Liver (tissue), 9 donors: ENCODE measurements around the gene KLLN. TPM values are rescaled to one million over a fixed set of nuclear protein-coding genes. Genes with fewer than 3 reads are reported as not detected.
A peak's percentile ranks its signal among the peaks of the same experiment; 100 is the strongest.
"Not testable (repeated sequence)": the region's sequence is repeated elsewhere in the genome, so short reads cannot be mapped to it uniquely, and the experiment has no call there.

Experiments used
- DNase-seq: peaks from one replicate; pipeline ENCODE4 v3.0.0-alpha.2; 2017; ENCODE audit warnings: low spot score
- H3K27ac ChIP-seq, 2 donors: one replicate each; pipeline ENCODE4 v1.7.0; 2013; ENCODE audit warnings: inconsistent platforms in 2 of 2, low read length in 2 of 2, control low read depth in 1 of 2, low read depth in 1 of 2, mild to moderate bottlenecking in 1 of 2
- H3K27me3 ChIP-seq, 4 donors: one replicate each; pipeline versions ENCODE4 v1.6.1 to v1.7.0; 2013; ENCODE audit warnings: low read length in 3 of 4, inconsistent platforms in 1 of 4, mild to moderate bottlenecking in 1 of 4, moderate library complexity in 1 of 4; ENCODE audit not compliant: control insufficient read depth in 4 of 4, insufficient read depth in 4 of 4
- H3K36me3 ChIP-seq, 4 donors: one replicate each; pipeline versions ENCODE4 v1.6.1 to v1.7.0; 2013; ENCODE audit warnings: low read length in 3 of 4, mild to moderate bottlenecking in 3 of 4, low read depth in 1 of 4, moderate library complexity in 1 of 4; ENCODE audit not compliant: control insufficient read depth in 4 of 4, insufficient read depth in 3 of 4
- H3K4me1 ChIP-seq, 4 donors: one replicate each; pipeline versions ENCODE4 v1.6.1 to v1.7.0; 2013; ENCODE audit warnings: low read length in 3 of 4, mild to moderate bottlenecking in 3 of 4, moderate library complexity in 1 of 4; ENCODE audit not compliant: control insufficient read depth in 4 of 4, insufficient read depth in 4 of 4
- H3K4me3 ChIP-seq, 3 donors: one replicate each; pipeline versions ENCODE4 v1.6.1 to v1.7.0; 2013; ENCODE audit warnings: low read length in 3 of 3, control low read depth in 1 of 3, low read depth in 1 of 3, mild to moderate bottlenecking in 1 of 3
- H3K9ac ChIP-seq, 2 donors: one replicate each; pipeline ENCODE4 v1.7.0; 2013; ENCODE audit warnings: low read length in 2 of 2, mild to moderate bottlenecking in 2 of 2, moderate library complexity in 2 of 2, control low read depth in 1 of 2, low read depth in 1 of 2
- H3K9me3 ChIP-seq, 4 donors: one replicate each; pipeline versions ENCODE4 v1.6.1 to v1.7.0; 2013; ENCODE audit warnings: low read length in 3 of 4; ENCODE audit not compliant: control insufficient read depth in 4 of 4
- CTCF ChIP-seq: fragments of 150-350 bp; IDR thresholded peaks from 2 replicates; pipeline ENCODE4 v1.5.1; 2017; ENCODE audit warnings: improper control_type of control experiment, low read depth, low read length; ENCODE audit not compliant: missing input control
- FOXA1 ChIP-seq: IDR thresholded peaks from 2 replicates; pipeline ENCODE4 v1.6.1; 2016; ENCODE audit warnings: antibody characterized with exemption
- HNF4G ChIP-seq: IDR thresholded peaks from 2 replicates; pipeline ENCODE4 v1.6.1; 2016; ENCODE audit warnings: antibody characterized with exemption
- JUND ChIP-seq, 2 donors: IDR thresholded peaks; 2 replicates each; pipeline ENCODE4 v1.6.1; 2016; ENCODE audit warnings: antibody characterized with exemption in 2 of 2
- RAD21 ChIP-seq, 2 donors: IDR thresholded peaks; 2 replicates each; pipeline ENCODE4 v1.6.1; 2016; ENCODE audit warnings: antibody characterized with exemption in 2 of 2, mild to moderate bottlenecking in 2 of 2
- REST ChIP-seq: IDR thresholded peaks from 2 replicates; pipeline ENCODE4 v1.6.1; 2016; ENCODE audit warnings: antibody characterized with exemption, mild to moderate bottlenecking
- RXRA ChIP-seq, 2 donors: IDR thresholded peaks; 2 replicates each; pipeline ENCODE4 v1.6.1; 2017 to 2018; ENCODE audit warnings: antibody characterized with exemption in 2 of 2, mild to moderate bottlenecking in 1 of 2
- WGBS: extraction: QIAGEN DNeasy Blood & Tissue Kit; methylation state at CpG from one replicate; pipeline ENCODE4 v1.1.7; 2013; 5-methylcytosine and 5-hydroxymethylcytosine counted together
- polyA plus RNA-seq, 2 donors: library from polyadenylated mRNA; stranded (reverse) in 1 of 2; unstranded in 1 of 2; fragments of 200-250 nt in 1 of 2; fragments of >200 nt in 1 of 2; fragmentation: Nextera tagmentation in 1 of 2; extraction: Ambion mirVana in 1 of 2; gene quantifications; one replicate each; pipeline versions ENCODE4 v1.2.1 to v1.2.3, GENCODE V29; 2013 to 2015
- total RNA-seq, 2 donors: library from RNA; depleted of rRNA; stranded (reverse); fragments of >200 nt; gene quantifications; one replicate each; pipeline ENCODE4 v1.2.3, GENCODE V29; 2014
- donor health status: healthy.
- donor health status: healthy.
- donor health status: healthy.
- donor health status: healthy.
- donor health status: healthy.

Gene KLLN
- total and polyA plus RNA-seq, 4 donors = 0.17 to 0.42 (median 0.24) TPM

- Histone ChIP-seq H3K27me3 (no peaks in the 10 kb centered on the region), H3K4me1 (peaks cover 0 to 20% (median 13%) of the 10 kb centered on the region in 4 donors), H3K27ac (peak overlapping the region; percentile 92 to 99), H3K4me3 (peak overlapping the region in 2 of 3 donors; percentile 75 to 91), H3K9ac (peak overlapping the region; percentile 18 to 31), H3K36me3 (no peaks in the 10 kb centered on the region), H3K9me3 (no peaks in the 10 kb centered on the region)
- TF ChIP-seq RXRA (IDR thresholded peaks at IDR 0.05) = no peak
- no peak for TF ChIP-seq JUND (IDR thresholded peaks at IDR 0.05)
- TF ChIP-seq REST = no peak
- no peak for TF ChIP-seq HNF4G
- TF ChIP-seq RAD21 (IDR thresholded peaks at IDR 0.05) = no peak
- no peak for DNase-seq
- 55% methylated on average over 4 of the region's 4 CpGs for WGBS
Measured at GRCh38 chr10:87860816-87861403, 2.4 kb downstream of the KLLN start.

GRCh38 chr10:87860156-87860795, 3.1 kb downstream of the KLLN start:
- WGBS = 56% methylated on average over 3 of the region's 3 CpGs
- Histone ChIP-seq H3K27me3 (no peaks in the 10 kb centered on the region), H3K36me3 (no peaks in the 10 kb centered on the region), H3K27ac (peak overlapping the region; percentile 38 to 70), H3K4me1 (peaks cover 0 to 20% (median 13%) of the 10 kb centered on the region in 4 donors), H3K9ac (peak overlapping the region; percentile 27 to 31), H3K4me3 (no peak overlapping the region), H3K9me3 (no peaks in the 10 kb centered on the region)
- TF ChIP-seq FOXA1 (peak; percentile 13), CTCF (peak; percentile 54), RAD21 (IDR thresholded peaks at IDR 0.05) (peak; percentile 91 to 94), RXRA (IDR thresholded peaks at IDR 0.05) (no peak)
- no peak for DNase-seq

GRCh38 chr10:87855665-87856064, 7.7 kb downstream of the KLLN start:
- not testable (repeated sequence) for DNase-seq, H3K9me3 ChIP-seq, H3K27me3 ChIP-seq, H3K4me3 ChIP-seq, H3K36me3 ChIP-seq, H3K27ac ChIP-seq, H3K4me1 ChIP-seq, H3K9ac ChIP-seq
- 81% methylated on average over 4 of the region's 4 CpGs for WGBS

GRCh38 chr10:87855247-87855646, 8.1 kb downstream of the KLLN start:
- 93% methylated on average over 5 of the region's 5 CpGs for WGBS
- not testable (repeated sequence) for H3K4me1 ChIP-seq, H3K9me3 ChIP-seq, H3K4me3 ChIP-seq, H3K27ac ChIP-seq, H3K9ac ChIP-seq, H3K27me3 ChIP-seq, H3K36me3 ChIP-seq, DNase-seq
